Neural cell (in vitro differentiated cells): ENCODE measurements around the gene HAS3. TPM values are rescaled to one million over a fixed set of nuclear protein-coding genes. Genes with fewer than 3 reads are reported as not detected.
"Not testable (repeated sequence)": the region's sequence is repeated elsewhere in the genome, so short reads cannot be mapped to it uniquely, and the experiment has no call there.

ENCODE experiments used
- H2AFZ ChIP-seq: fragments of 200-600, 300-800 bp; sonication (generic), shearing (Covaris generic); 2 replicates; pipeline ENCODE4 v1.6.0; 2014; ENCODE audit warnings: low read depth, mild to moderate bottlenecking, antibody characterized with exemption, low read length, moderate library complexity
- H3F3A ChIP-seq: fragments of 200-600 bp; shearing (Covaris generic); 2 replicates; pipeline ENCODE4 v1.6.1; 2016; ENCODE audit warnings: mild to moderate bottlenecking, moderate library complexity, mixed read lengths, antibody characterized with exemption, low read length; ENCODE audit not compliant: insufficient read depth, poor library complexity, severe bottlenecking
- H3K27ac ChIP-seq: fragments of 200-600, 300-800 bp; sonication (generic), shearing (Covaris generic); 2 replicates; pipeline ENCODE4 v1.5.1; 2014; ENCODE audit warnings: mild to moderate bottlenecking, low read length, moderate library complexity
- H3K27me3 ChIP-seq: fragments of 300-800, 200-600 bp; sonication (generic), shearing (Covaris generic); 2 replicates; pipeline ENCODE4 v1.6.0; 2014; ENCODE audit warnings: mild to moderate bottlenecking, low read depth, low read length, moderate library complexity; ENCODE audit not compliant: insufficient read depth
- H3K36me3 ChIP-seq: fragments of 300-800, 200-600 bp; sonication (generic), shearing (Covaris generic); 2 replicates; pipeline ENCODE4 v1.5.1; 2014; ENCODE audit warnings: mild to moderate bottlenecking, antibody characterized with exemption, low read length, moderate library complexity; ENCODE audit not compliant: insufficient read depth
- H3K4me2 ChIP-seq: fragments of 300-800, 200-600 bp; sonication (generic), shearing (Covaris generic); 2 replicates; pipeline ENCODE4 v1.6.0; 2014; ENCODE audit warnings: mild to moderate bottlenecking, low read length
- H3K4me3 ChIP-seq: fragments of 300-800, 200-600 bp; sonication (generic), shearing (Covaris generic); 2 replicates; pipeline ENCODE4 v1.5.1; 2014; ENCODE audit warnings: mild to moderate bottlenecking, low read length, moderate library complexity
- H3K79me2 ChIP-seq: fragments of 200-600 bp; shearing (Covaris generic); replicated peaks from 2 replicates; pipeline ENCODE4 v1.6.0; 2014; ENCODE audit warnings: mild to moderate bottlenecking, low read length, moderate library complexity; ENCODE audit not compliant: insufficient read depth
- H3K9ac ChIP-seq: fragments of 300-800, 200-600 bp; sonication (generic), shearing (Covaris generic); 2 replicates; pipeline ENCODE4 v1.6.1; 2016; ENCODE audit warnings: mild to moderate bottlenecking, low read length, mixed read lengths
- H3K9me2 ChIP-seq: fragments of 200-600 bp; shearing (Covaris generic); 2 replicates; pipeline ENCODE4 v1.6.1; 2016; ENCODE audit warnings: mild to moderate bottlenecking, low read length, mixed read lengths; ENCODE audit not compliant: insufficient read depth
- H3K9me3 ChIP-seq: fragments of 200-600, 300-800 bp; sonication (generic), shearing (Covaris generic); 2 replicates; pipeline ENCODE4 v1.6.1; 2016; ENCODE audit warnings: mild to moderate bottlenecking, mixed run types, low read length, moderate library complexity, mixed read lengths
- H4K20me1 ChIP-seq: fragments of 200-600 bp; shearing (Covaris generic); 2 replicates; pipeline ENCODE4 v1.6.1; 2016; ENCODE audit warnings: mild to moderate bottlenecking, mixed run types; ENCODE audit not compliant: insufficient read depth
- EP300 ChIP-seq: fragments of 450-650 bp; conservative IDR thresholded peaks from 2 replicates; pipeline ENCODE4 v1.6.1; 2014; ENCODE audit warnings: antibody characterized with exemption, mild to moderate bottlenecking, moderate library complexity; ENCODE audit not compliant: poor library complexity, severe bottlenecking
- EZH2 ChIP-seq: fragments of 200-600, 300-800 bp; shearing (Covaris generic), sonication (generic); IDR thresholded peaks from 2 replicates; pipeline ENCODE4 v1.6.1; 2014; ENCODE audit warnings: antibody characterized with exemption, low read length, borderline replicate concordance, mild to moderate bottlenecking; ENCODE audit not compliant: insufficient read depth, poor library complexity, severe bottlenecking
- POLR2AphosphoS5 ChIP-seq: IDR thresholded peaks from 2 replicates; pipeline ENCODE4 v1.6.1; 2012
- RAD21 ChIP-seq: fragments of 450-650 bp; conservative IDR thresholded peaks from 2 replicates; pipeline ENCODE4 v1.6.1; 2014; ENCODE audit warnings: antibody characterized with exemption, mild to moderate bottlenecking, moderate library complexity
- SMC3 ChIP-seq: fragments of 450-650 bp; conservative IDR thresholded peaks from 2 replicates; pipeline ENCODE4 v1.6.1; 2014; ENCODE audit warnings: antibody characterized with exemption, mild to moderate bottlenecking, moderate library complexity; ENCODE audit not compliant: poor library complexity
- TAF1 ChIP-seq: IDR thresholded peaks from 2 replicates; pipeline ENCODE4 v1.6.1; 2012; ENCODE audit warnings: low read depth
- polyA plus RNA-seq: library from polyadenylated mRNA; depleted of rRNA; stranded (reverse); fragments of >200 nt; gene quantifications from 2 replicates; pipeline ENCODE4 v1.2.3, GENCODE V29; 2014
- TF ChIP-seq, protein P1 (sequence below): IDR thresholded peaks from 2 replicates; pipeline ENCODE4 v1.6.1; 2012; ENCODE audit warnings: borderline replicate concordance
- TF ChIP-seq, protein P2 (sequence below): fragments of 450-650 bp; IDR thresholded peaks from 2 replicates; pipeline ENCODE4 v1.5.1; 2014; ENCODE audit warnings: antibody characterized with exemption, mild to moderate bottlenecking, moderate library complexity; ENCODE audit not compliant: poor library complexity, severe bottlenecking

The HAS3 gene
- polyA plus RNA-seq, 1 donor from 2014 or later = 12.5 TPM

DNA sequence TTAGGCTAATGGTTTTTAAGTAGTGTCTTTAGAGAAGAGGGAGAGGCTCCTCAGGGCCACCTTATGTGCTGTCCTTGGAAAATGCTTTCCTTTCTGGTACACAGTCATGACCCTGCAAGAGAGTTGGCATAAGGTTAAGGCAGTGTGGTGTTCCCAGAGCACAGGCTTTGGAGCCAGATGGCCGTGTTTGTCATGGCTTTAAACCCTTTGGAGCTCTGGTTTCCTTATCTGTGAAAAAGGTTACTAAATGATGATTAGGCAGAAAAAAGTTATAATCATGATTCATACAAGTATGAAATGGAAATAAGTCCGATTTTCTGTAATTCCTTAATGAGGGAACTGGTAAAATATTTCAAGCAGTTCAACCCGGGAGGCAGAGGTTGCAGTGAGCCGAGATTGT lies 40.2 kb downstream of the HAS3 start:
- H3K79me2 ChIP-seq = no peaks in the 10 kb centered on the region
- no peak overlapping the region for H3K4me2 ChIP-seq
- H3K27ac ChIP-seq = no peak overlapping the region
- H3K9ac ChIP-seq = no peak overlapping the region
- no peaks in the 10 kb centered on the region for H3K27me3 ChIP-seq
- no peak overlapping the region for H2AFZ ChIP-seq
- H3F3A ChIP-seq = no peaks in the 10 kb centered on the region
- H4K20me1 ChIP-seq = no peaks in the 10 kb centered on the region
- TF ChIP-seq EZH2 (no peak), EP300 (no peak), TAF1 (no peak), POLR2AphosphoS5 (no peak)
- TF ChIP-seq, protein P1, sequence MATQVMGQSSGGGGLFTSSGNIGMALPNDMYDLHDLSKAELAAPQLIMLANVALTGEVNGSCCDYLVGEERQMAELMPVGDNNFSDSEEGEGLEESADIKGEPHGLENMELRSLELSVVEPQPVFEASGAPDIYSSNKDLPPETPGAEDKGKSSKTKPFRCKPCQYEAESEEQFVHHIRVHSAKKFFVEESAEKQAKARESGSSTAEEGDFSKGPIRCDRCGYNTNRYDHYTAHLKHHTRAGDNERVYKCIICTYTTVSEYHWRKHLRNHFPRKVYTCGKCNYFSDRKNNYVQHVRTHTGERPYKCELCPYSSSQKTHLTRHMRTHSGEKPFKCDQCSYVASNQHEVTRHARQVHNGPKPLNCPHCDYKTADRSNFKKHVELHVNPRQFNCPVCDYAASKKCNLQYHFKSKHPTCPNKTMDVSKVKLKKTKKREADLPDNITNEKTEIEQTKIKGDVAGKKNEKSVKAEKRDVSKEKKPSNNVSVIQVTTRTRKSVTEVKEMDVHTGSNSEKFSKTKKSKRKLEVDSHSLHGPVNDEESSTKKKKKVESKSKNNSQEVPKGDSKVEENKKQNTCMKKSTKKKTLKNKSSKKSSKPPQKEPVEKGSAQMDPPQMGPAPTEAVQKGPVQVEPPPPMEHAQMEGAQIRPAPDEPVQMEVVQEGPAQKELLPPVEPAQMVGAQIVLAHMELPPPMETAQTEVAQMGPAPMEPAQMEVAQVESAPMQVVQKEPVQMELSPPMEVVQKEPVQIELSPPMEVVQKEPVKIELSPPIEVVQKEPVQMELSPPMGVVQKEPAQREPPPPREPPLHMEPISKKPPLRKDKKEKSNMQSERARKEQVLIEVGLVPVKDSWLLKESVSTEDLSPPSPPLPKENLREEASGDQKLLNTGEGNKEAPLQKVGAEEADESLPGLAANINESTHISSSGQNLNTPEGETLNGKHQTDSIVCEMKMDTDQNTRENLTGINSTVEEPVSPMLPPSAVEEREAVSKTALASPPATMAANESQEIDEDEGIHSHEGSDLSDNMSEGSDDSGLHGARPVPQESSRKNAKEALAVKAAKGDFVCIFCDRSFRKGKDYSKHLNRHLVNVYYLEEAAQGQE = no peak
- H3K4me3 ChIP-seq = no peak overlapping the region
- H3K36me3 ChIP-seq = peaks cover 3% of the 10 kb centered on the region
- no peaks in the 10 kb centered on the region for H3K9me3 ChIP-seq
- no peaks in the 10 kb centered on the region for H3K9me2 ChIP-seq

DNA sequence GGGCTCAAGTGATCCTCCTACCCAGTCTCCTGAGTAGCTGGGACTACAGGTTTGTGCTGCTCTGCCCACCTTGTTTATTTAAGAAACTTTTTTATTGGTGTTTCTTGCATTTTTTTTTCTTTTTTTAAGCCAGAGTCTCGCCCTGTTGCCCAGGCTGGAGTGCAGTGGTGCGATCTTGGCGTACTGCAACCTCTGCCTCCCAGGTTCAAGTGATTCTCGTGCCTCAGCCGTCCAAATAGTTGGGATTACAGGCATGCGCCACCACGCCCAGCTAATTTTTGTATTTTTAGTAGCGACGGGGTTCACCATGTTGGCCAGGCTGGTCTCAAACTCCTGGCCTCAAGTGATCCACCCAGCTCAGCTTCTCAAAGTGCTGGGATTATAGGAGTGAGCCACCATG lies 44.2 kb downstream of the HAS3 start:
- not testable (repeated sequence) for H4K20me1 ChIP-seq, H3K4me2 ChIP-seq, H2AFZ ChIP-seq, H3K9me2 ChIP-seq, H3K4me3 ChIP-seq, H3K36me3 ChIP-seq, H3K9ac ChIP-seq, H3K9me3 ChIP-seq, H3K79me2 ChIP-seq, H3F3A ChIP-seq, H3K27ac ChIP-seq, H3K27me3 ChIP-seq

DNA sequence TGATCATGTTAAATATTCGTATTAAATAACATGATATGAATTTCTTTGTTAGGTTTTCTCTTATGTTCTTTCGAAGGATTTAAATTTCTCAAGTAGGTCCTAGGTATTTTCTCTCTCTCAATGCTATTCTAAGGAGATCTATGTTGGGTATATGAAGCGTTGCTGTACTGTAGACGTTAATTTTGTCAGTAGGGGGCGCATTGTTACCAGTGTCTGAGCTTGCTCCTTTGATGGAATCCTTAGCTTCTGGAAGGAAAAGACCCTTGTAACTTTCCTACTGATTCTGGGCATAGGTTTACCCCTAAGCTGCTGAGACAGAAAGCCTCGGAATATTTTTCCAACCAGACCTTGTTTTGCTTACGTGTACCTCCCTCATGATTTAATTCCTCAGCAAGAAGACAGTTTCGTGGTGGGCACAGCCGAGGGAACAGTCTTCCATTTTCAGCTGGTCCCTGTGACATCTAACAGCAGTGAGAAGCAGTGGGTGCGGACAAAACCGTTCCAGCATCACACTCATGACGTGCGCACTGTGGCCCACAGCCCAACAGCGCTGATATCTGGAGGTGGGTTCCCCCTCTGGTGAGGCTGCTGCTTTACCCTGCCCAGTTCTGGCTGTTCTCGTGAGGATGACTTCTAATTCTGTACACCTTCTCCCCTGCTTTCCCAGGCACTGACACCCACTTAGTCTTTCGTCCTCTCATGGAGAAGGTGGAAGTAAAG lies 44.9 kb downstream of the HAS3 start:
- H4K20me1 ChIP-seq = no peaks in the 10 kb centered on the region
- H3K79me2 ChIP-seq = no peaks in the 10 kb centered on the region
- no peaks in the 10 kb centered on the region for H3K36me3 ChIP-seq
- no peak overlapping the region for H3K27ac ChIP-seq
- TF ChIP-seq, protein P2, sequence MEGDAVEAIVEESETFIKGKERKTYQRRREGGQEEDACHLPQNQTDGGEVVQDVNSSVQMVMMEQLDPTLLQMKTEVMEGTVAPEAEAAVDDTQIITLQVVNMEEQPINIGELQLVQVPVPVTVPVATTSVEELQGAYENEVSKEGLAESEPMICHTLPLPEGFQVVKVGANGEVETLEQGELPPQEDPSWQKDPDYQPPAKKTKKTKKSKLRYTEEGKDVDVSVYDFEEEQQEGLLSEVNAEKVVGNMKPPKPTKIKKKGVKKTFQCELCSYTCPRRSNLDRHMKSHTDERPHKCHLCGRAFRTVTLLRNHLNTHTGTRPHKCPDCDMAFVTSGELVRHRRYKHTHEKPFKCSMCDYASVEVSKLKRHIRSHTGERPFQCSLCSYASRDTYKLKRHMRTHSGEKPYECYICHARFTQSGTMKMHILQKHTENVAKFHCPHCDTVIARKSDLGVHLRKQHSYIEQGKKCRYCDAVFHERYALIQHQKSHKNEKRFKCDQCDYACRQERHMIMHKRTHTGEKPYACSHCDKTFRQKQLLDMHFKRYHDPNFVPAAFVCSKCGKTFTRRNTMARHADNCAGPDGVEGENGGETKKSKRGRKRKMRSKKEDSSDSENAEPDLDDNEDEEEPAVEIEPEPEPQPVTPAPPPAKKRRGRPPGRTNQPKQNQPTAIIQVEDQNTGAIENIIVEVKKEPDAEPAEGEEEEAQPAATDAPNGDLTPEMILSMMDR = peak; percentile 90
- TF ChIP-seq SMC3 (peak; percentile 78), RAD21 (peak; percentile 89), EP300 (no peak)
- no peaks in the 10 kb centered on the region for H3K27me3 ChIP-seq
- H3F3A ChIP-seq = no peaks in the 10 kb centered on the region
- H3K9me3 ChIP-seq = no peaks in the 10 kb centered on the region
- no peak overlapping the region for H3K4me3 ChIP-seq
- no peaks in the 10 kb centered on the region for H3K9me2 ChIP-seq
- no peak overlapping the region for H3K9ac ChIP-seq
- H2AFZ ChIP-seq = no peak overlapping the region
- no peak overlapping the region for H3K4me2 ChIP-seq
